HCT116 (cell line): Measurements from ENCODE around the gene OCSTAMP.

Source experiments
- CTCF ChIP-seq, 3 experiments: fragments of 200-600 bp in 1 of 3; sonication (generic) in 1 of 3; IDR thresholded peaks in 2 of 3; conservative IDR thresholded peaks in 1 of 3; 2 replicates each; pipeline ENCODE4 v1.5.1; 2012 to 2017; ENCODE audit warnings: low read depth in 2 of 3, low read length in 2 of 3, antibody characterized with exemption in 1 of 3, borderline replicate concordance in 1 of 3, control low read depth in 1 of 3, mild to moderate bottlenecking in 1 of 3, mixed read lengths in 1 of 3, mixed run types in 1 of 3, moderate library complexity in 1 of 3; ENCODE audit not compliant: insufficient read depth in 1 of 3
- EZH2 ChIP-seq: fragments of 200-600 bp; sonication (generic); IDR thresholded peaks from 2 replicates; pipeline ENCODE4 v1.6.1; 2017; ENCODE audit warnings: antibody characterized with exemption, mixed run types
- TCF7L2 ChIP-seq: IDR thresholded peaks from 2 replicates; pipeline ENCODE4 v1.7.0; 2011; ENCODE audit warnings: borderline replicate concordance, inconsistent platforms; ENCODE audit not compliant: insufficient read depth, insufficient read length; ENCODE audit errors: extremely low read depth

- TF ChIP-seq TCF7L2 = no peak
- 0 out of 6 replicates have a peak, but pooled peaks of 2 of the 3 experiments have one; percentile 4 to 7 for TF ChIP-seq CTCF (IDR thresholded peaks at IDR 0.05 in 2 of 3, conservative IDR thresholded peaks at IDR 0.05 in 1 of 3; ENCODE audit: borderline replicate concordance in 1 of 3, insufficient read depth in 1 of 3, low read depth in 2 of 3, low read length in 2 of 3)
- TF ChIP-seq EZH2 = no peak
Observed at GRCh38 chr20:46559685-46560440, 9.4 kb upstream of the OCSTAMP start.
